Femur (tissue), 1 donor: Measurements from ENCODE around the gene METTL17.
A peak's percentile ranks its signal among the peaks of the same experiment; 100 is the strongest.
"Not testable (repeated sequence)": the region's sequence is repeated elsewhere in the genome, so short reads cannot be mapped to it uniquely, and the experiment has no call there.

Experiments
- DNase-seq: peaks from one replicate; pipeline ENCODE4 v3.0.0-alpha.2; 2017

Gene METTL17

GRCh38 chr14:20989787-20990600 is at the start of gene METTL17:
METTL17 (plus strand) TSS chr14:20989980; CDS start chr14:20990003, 23 bp downstream.
- peak; percentile 96 for DNase-seq

GRCh38 chr14:20945146-20945545 is 44.6 kb upstream of the METTL17 start:
- not testable (repeated sequence) for DNase-seq

GRCh38 chr14:20946707-20947106 is 43.1 kb upstream of the METTL17 start:
- DNase-seq = not testable (repeated sequence)

GRCh38 chr14:20954736-20955537 is 34.8 kb upstream of the METTL17 start, which contains the start of gene RNASE2:
RNASE2 (plus strand) TSS chr14:20955487; CDS start chr14:20955772, 285 bp downstream.
- not testable (repeated sequence) for DNase-seq

- not testable (repeated sequence) for DNase-seq
Observed at GRCh38 chr14:20955538-20955873, 34.3 kb upstream of the METTL17 start.

GRCh38 chr14:20956376-20956976 is 33.3 kb upstream of the METTL17 start:
- no peak for DNase-seq

- DNase-seq = not testable (repeated sequence)
Observed at GRCh38 chr14:20958946-20959345, 30.8 kb upstream of the METTL17 start.

- no peak for DNase-seq
Observed at GRCh38 chr14:20969336-20969735, 20.4 kb upstream of the METTL17 start.

GRCh38 chr14:20970647-20970982 is 19.2 kb upstream of the METTL17 start:
- DNase-seq = no peak

GRCh38 chr14:20970983-20971704 is 18.6 kb upstream of the METTL17 start:
- peak; percentile 91 for DNase-seq

GRCh38 chr14:20971705-20972021 is 18.1 kb upstream of the METTL17 start:
- DNase-seq = no peak

GRCh38 chr14:20973501-20973900 is 16.3 kb upstream of the METTL17 start:
- no peak for DNase-seq

- no peak for DNase-seq
Observed at GRCh38 chr14:20976291-20976690, 13.5 kb upstream of the METTL17 start.

- no peak for DNase-seq
Observed at GRCh38 chr14:20978687-20979086, 11.1 kb upstream of the METTL17 start.

- DNase-seq = no peak
Observed at GRCh38 chr14:20980906-20981305, 8.9 kb upstream of the METTL17 start.

GRCh38 chr14:20982646-20983369 is 7.0 kb upstream of the METTL17 start:
- no peak for DNase-seq

- not testable (repeated sequence) for DNase-seq
Observed at GRCh38 chr14:20985650-20986049, 4.1 kb upstream of the METTL17 start.

- DNase-seq = no peak
Observed at GRCh38 chr14:20986811-20987210, 3.0 kb upstream of the METTL17 start.

GRCh38 chr14:20988717-20989470 is 886 bp upstream of the METTL17 start:
- no peak for DNase-seq

- DNase-seq = no peak
Observed at GRCh38 chr14:20989471-20989786, 351 bp upstream of the METTL17 start.

- DNase-seq = no peak
Observed at GRCh38 chr14:20996521-20996920, 6.7 kb downstream of the METTL17 start.

- no peak for DNase-seq
Observed at GRCh38 chr14:20997115-20997514, 7.3 kb downstream of the METTL17 start.
